DND-41 (cell line): ENCODE data around the gene SOCS7.

Experiments used
- CTCF ChIP-seq: IDR thresholded peaks from 2 replicates; pipeline ENCODE4 v1.5.1; 2012; ENCODE audit warnings: borderline replicate concordance, low read length, moderate library complexity, mild to moderate bottlenecking; ENCODE audit not compliant: poor library complexity, severe bottlenecking; ENCODE audit errors: extremely low read depth
- EZH2 ChIP-seq: IDR thresholded peaks from 3 replicates; pipeline ENCODE4 v1.6.1; 2012; ENCODE audit warnings: borderline replicate concordance, low read depth, mild to moderate bottlenecking, moderate library complexity, low read length, inconsistent platforms; ENCODE audit not compliant: severe bottlenecking

GRCh38 chr17:38320482-38320881, 31.2 kb upstream of the SOCS7 start:
- TF ChIP-seq CTCF (no peak), EZH2 (no peak)
